Caco-2 (cell line): ENCODE measurements around the gene CYP1A1. TPM values are rescaled to one million over a fixed set of nuclear protein-coding genes. Genes with fewer than 3 reads are reported as not detected.

ENCODE experiments used
- BruUV-seq: library from RNA; stranded (reverse); fragments of 400-500 nt; replicated peaks from 2 replicates; lab custom pipeline; 2021; lab: Mats Ljungman, UMichigan
- CTCF ChIA-PET: fragments of 300-600 bp; sonication (Branson Sonifier 250); formaldehyde crosslinking; loops from one replicate; lab custom pipeline; 2022; ENCODE audit warnings: antibody characterized with exemption; lab: Charles Lee
- POLR2A ChIA-PET: fragments of 300-600 bp; sonication (Branson Sonifier 250); formaldehyde crosslinking; loops from one replicate; lab custom pipeline; 2022; ENCODE audit warnings: antibody characterized with exemption; lab: Charles Lee
- DNase-seq, 2 experiments: peaks; one replicate each; pipeline versions ENCODE4 v3.0.0 to v3.0.0-alpha.2; 2020 to 2022
- H3K27me3 ChIP-seq: replicated peaks from 2 replicates; pipeline ENCODE4 v1.6.0; 2011; ENCODE audit warnings: low read length; ENCODE audit not compliant: control insufficient read depth, insufficient read depth
- H3K36me3 ChIP-seq: 2 replicates; pipeline ENCODE4 v1.5.1; 2011; ENCODE audit warnings: low read length; ENCODE audit not compliant: control insufficient read depth, insufficient read depth
- H3K4me1 ChIP-seq: fragments of 250-450 bp; sonication (Bioruptor Pico); 2 replicates; pipeline ENCODE4 v1.5.1; 2020; ENCODE audit warnings: mild to moderate bottlenecking
- H3K4me3 ChIP-seq: 2 replicates; pipeline ENCODE4 v1.5.1; 2011; ENCODE audit warnings: low read depth, mild to moderate bottlenecking, control low read depth, low read length
- H3K9me3 ChIP-seq: fragments of 250-450 bp; sonication (Bioruptor Pico); 2 replicates; pipeline ENCODE4 v1.5.1; 2020; ENCODE audit warnings: mild to moderate bottlenecking, moderate library complexity
- H3K27ac Mint-ChIP-seq: one replicate; pipeline ENCODE4 v1.8.0; 2022; ENCODE audit warnings: mixed read lengths; ENCODE audit not compliant: unreplicated experiment
- H3K27me3 Mint-ChIP-seq: one replicate; pipeline ENCODE4 v1.8.0; 2022; ENCODE audit warnings: mixed read lengths; ENCODE audit not compliant: insufficient read depth, unreplicated experiment
- H3K36me3 Mint-ChIP-seq: one replicate; pipeline ENCODE4 v1.8.0; 2022; ENCODE audit warnings: mild to moderate bottlenecking, mixed read lengths; ENCODE audit not compliant: insufficient read depth, unreplicated experiment
- H3K4me1 Mint-ChIP-seq: one replicate; pipeline ENCODE4 v1.8.0; 2022; ENCODE audit warnings: low read depth, mixed read lengths; ENCODE audit not compliant: unreplicated experiment
- H3K4me3 Mint-ChIP-seq: one replicate; pipeline ENCODE4 v1.8.0; 2022; ENCODE audit warnings: mild to moderate bottlenecking, moderate library complexity, mixed read lengths; ENCODE audit not compliant: unreplicated experiment
- H3K9me3 Mint-ChIP-seq: one replicate; pipeline ENCODE4 v1.8.0; 2022; ENCODE audit warnings: mixed read lengths; ENCODE audit not compliant: unreplicated experiment
- intact Hi-C: fragments of 100-400 bp; cut with micrococcal nuclease; formaldehyde crosslinking; loops from one replicate; pipeline ENCODE4 v1.10.0; 2022; ENCODE audit not compliant: unreplicated experiment
- total RNA-seq: library from RNA; stranded (reverse); gene quantifications from 2 replicates; pipeline ENCODE4 v1.2.3, GENCODE V29; 2022
- TF ChIP-seq, protein P1 (sequence below), 2 experiments: fragments of 200-600 bp in 1 of 2; IDR thresholded peaks; 1 replicate in 1 of 2; 2 replicates in 1 of 2; pipeline versions ENCODE4 v1.5.1 to v1.8.0; 2011 to 2022; ENCODE audit warnings: antibody characterized with exemption in 1 of 2, control low read depth in 1 of 2, inconsistent platforms in 1 of 2, low read depth in 1 of 2, low read length in 1 of 2, mild to moderate bottlenecking in 1 of 2, moderate library complexity in 1 of 2; ENCODE audit not compliant: insufficient read depth in 1 of 2, severe bottlenecking in 1 of 2, unreplicated experiment in 1 of 2

CYP1A1 gene
- total RNA-seq, 1 experiment from 2014 or later: 73.8 TPM

DNA sequence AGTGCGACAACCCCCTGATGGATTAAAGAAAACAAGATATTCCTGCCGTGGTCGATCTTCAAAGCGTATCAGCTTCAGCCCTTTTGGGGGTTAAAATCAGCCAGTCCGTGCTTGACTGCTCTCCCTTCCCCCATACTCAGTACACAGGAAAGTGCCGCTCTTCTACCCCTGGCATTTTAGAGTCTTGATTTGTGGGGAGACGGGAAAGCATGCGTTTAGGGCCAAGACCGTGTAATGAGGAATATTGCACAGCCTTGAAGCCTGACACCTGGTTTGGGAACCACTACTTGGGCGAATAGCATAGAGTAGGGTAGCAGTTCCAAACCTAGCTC, 29.0 kb downstream of the CYP1A1 start:
- peaks cover 13% of the 10 kb centered on the region for H3K4me1 Mint-ChIP-seq
- intact Hi-C loops: loop anchor here (2.0 kb wide), 2 partner anchors 28 to 54 kb away; partner anchors contain the start of gene CYP1A1
- H3K9me3 Mint-ChIP-seq: no peaks in the 10 kb centered on the region
- no peak for DNase-seq
- ChIA-PET POLR2A (interaction anchor here (0.6 kb wide), 1 partner anchor 755 kb away, joined by 14 read pairs; the partner anchor contains the start of gene SIN3A), CTCF (no interaction called here)
- Histone ChIP-seq H3K4me1 (no peaks in the 10 kb centered on the region; the same call in 1 of the 2 replicates), H3K4me3 (peak overlapping the region; percentile 87), H3K9me3 (no peaks in the 10 kb centered on the region), H3K27me3 (no peaks in the 10 kb centered on the region), H3K36me3 (no peaks in the 10 kb centered on the region)
- peak overlapping the region; percentile 97 for H3K4me3 Mint-ChIP-seq
- TSS peak; percentile 91 for BruUV-seq
- TF ChIP-seq, protein P1, sequence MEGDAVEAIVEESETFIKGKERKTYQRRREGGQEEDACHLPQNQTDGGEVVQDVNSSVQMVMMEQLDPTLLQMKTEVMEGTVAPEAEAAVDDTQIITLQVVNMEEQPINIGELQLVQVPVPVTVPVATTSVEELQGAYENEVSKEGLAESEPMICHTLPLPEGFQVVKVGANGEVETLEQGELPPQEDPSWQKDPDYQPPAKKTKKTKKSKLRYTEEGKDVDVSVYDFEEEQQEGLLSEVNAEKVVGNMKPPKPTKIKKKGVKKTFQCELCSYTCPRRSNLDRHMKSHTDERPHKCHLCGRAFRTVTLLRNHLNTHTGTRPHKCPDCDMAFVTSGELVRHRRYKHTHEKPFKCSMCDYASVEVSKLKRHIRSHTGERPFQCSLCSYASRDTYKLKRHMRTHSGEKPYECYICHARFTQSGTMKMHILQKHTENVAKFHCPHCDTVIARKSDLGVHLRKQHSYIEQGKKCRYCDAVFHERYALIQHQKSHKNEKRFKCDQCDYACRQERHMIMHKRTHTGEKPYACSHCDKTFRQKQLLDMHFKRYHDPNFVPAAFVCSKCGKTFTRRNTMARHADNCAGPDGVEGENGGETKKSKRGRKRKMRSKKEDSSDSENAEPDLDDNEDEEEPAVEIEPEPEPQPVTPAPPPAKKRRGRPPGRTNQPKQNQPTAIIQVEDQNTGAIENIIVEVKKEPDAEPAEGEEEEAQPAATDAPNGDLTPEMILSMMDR (IDR thresholded peaks at IDR 0.05; ENCODE audit: insufficient read depth in 1 of 2, low read depth in 1 of 2, low read length in 1 of 2, severe bottlenecking in 1 of 2, unreplicated experiment in 1 of 2): no peak
- no peaks in the 10 kb centered on the region for H3K27me3 Mint-ChIP-seq
- peaks cover 12% of the 10 kb centered on the region for H3K36me3 Mint-ChIP-seq
- peak overlapping the region; percentile 99 for H3K27ac Mint-ChIP-seq

DNA sequence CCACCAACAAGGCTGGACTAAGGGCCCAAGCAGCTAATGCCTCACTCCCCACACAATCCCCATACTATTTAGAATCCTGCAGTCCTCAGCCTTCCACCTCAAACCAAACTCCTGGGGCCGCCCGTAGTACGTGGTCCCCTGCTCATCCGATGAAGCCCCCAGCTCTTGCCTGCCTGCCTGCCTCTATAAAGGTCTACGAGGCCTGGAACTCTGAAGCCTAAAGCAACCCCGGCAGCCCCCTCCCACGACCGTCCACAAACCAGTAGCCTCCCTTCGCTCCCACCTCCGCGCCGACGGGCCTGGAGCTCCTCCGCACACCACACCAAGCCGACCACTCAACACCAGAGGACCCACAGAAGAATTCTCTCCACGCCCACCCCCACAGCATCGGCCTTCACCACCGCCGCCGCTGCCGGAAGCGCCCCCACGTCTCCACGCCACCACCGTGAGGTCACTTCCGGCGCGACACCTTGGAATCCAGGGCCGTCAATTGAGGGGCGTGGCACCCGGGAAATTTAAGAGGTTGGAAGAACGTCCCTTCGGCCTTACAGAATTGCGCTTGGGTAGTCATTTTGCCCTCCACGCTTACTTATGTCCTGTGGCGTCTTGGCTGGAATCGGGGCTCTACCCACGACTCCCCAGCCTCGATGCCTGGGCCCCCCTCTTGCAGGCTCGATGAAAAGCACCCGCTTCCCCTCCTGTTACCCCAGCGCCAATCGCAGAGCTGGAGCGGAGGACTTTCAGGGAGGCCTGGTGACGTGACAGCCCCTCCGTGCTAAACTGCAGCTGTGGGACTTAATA, 29.5 kb downstream of the CYP1A1 start, which contains the start of gene EDC3:
EDC3 (minus strand) TSS at position 428 of the 801 bp plus-strand sequence. CDS start 20,900 bp downstream, outside the sequence.
- TF ChIP-seq, protein P1 (IDR thresholded peaks at IDR 0.05; ENCODE audit: insufficient read depth in 1 of 2, low read depth in 1 of 2, low read length in 1 of 2, severe bottlenecking in 1 of 2, unreplicated experiment in 1 of 2): no peak
- no peaks in the 10 kb centered on the region for H3K27me3 ChIP-seq
- CTCF ChIA-PET: no interaction called here
- no peaks in the 10 kb centered on the region for H3K36me3 ChIP-seq
- no peaks in the 10 kb centered on the region; the same call in 1 of the 2 replicates for H3K4me1 ChIP-seq
- no peaks in the 10 kb centered on the region for H3K9me3 ChIP-seq
- H3K9me3 Mint-ChIP-seq: no peaks in the 10 kb centered on the region
- H3K4me3 Mint-ChIP-seq: peak within 1 kb of the TSS; percentile 97
- TSS peak; percentile 61 for BruUV-seq
- peak within 1 kb of the TSS; percentile 87 for H3K4me3 ChIP-seq
- peaks cover 12% of the 10 kb centered on the region for H3K36me3 Mint-ChIP-seq
- POLR2A ChIA-PET: interaction anchor here (0.5 to 0.7 kb wide), 5 partner anchors 30 to 756 kb away, joined by 3 to 17 read pairs (median 4); partner anchors contain the start of genes CYP1A1 and SIN3A
- peak within 1 kb of the TSS; percentile 99 for H3K27ac Mint-ChIP-seq
- H3K4me1 Mint-ChIP-seq: peaks cover 13% of the 10 kb centered on the region
- DNase-seq: peak; percentile 84 to 87
- H3K27me3 Mint-ChIP-seq: no peaks in the 10 kb centered on the region
- intact Hi-C loops: loop anchor here (2.0 kb wide), 2 partner anchors 29 to 53 kb away; partner anchors contain the start of gene CYP1A1

DNA sequence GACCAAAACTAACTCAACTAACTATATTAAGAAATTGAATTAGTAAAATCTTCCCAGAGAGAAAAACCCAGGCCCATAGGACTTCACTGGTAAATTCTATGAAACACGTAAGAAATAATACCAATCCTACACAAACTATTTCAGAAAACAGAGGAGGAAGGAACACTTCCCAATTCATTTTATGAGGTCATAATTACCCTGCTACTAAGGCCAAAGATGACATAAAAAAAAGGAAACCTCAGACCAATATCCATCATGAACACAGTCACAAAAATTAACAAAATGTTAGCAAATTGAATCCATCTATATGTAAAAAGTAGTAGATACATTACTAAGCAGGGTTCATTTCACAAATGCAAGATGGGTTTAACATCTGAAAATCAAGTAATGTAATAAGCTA, 33.0 kb downstream of the CYP1A1 start:
- intact Hi-C loops: no loop called here

More for the DNA sequence above, 33.0 kb downstream of the CYP1A1 start:
- BruUV-seq: no TSS peak
- no peak for DNase-seq
- H3K9me3 Mint-ChIP-seq: no peaks in the 10 kb centered on the region
- H3K27ac Mint-ChIP-seq: no peak overlapping the region
- TF ChIP-seq, protein P1 (IDR thresholded peaks at IDR 0.05; ENCODE audit: insufficient read depth in 1 of 2, low read depth in 1 of 2, low read length in 1 of 2, severe bottlenecking in 1 of 2, unreplicated experiment in 1 of 2): no peak
- H3K27me3 ChIP-seq: no peaks in the 10 kb centered on the region
- peaks cover 13% of the 10 kb centered on the region for H3K4me1 Mint-ChIP-seq
- H3K4me3 Mint-ChIP-seq: no peak overlapping the region
- H3K36me3 ChIP-seq: no peaks in the 10 kb centered on the region
- POLR2A ChIA-PET: no interaction called here
- H3K9me3 ChIP-seq: no peaks in the 10 kb centered on the region
- H3K4me3 ChIP-seq: no peak overlapping the region
- H3K36me3 Mint-ChIP-seq: peaks cover 15% of the 10 kb centered on the region
- CTCF ChIA-PET: no interaction called here
- H3K4me1 ChIP-seq: no peaks in the 10 kb centered on the region; the same call in 1 of the 2 replicates
- H3K27me3 Mint-ChIP-seq: no peaks in the 10 kb centered on the region
